Measurements from ENCODE around the gene ROCK1. TPM values are rescaled to one million over a fixed set of nuclear protein-coding genes. Genes with fewer than 3 reads are reported as not detected.

The ROCK1 gene
- total RNA-seq, 4 donors from 2014 or later = 77.2 to 110 (median 106) TPM

GRCh38 chr18:21123290-21123926 is 11.8 kb upstream of the ROCK1 start:
- DNase-seq (ENCODE audit: extremely low spot score) = no peak
- Histone ChIP-seq H3K4me3 (no peak overlapping the region), H3K4me1 (peaks cover 0 to under 1% (median 0%) of the 10 kb centered on the region in 4 donors), H3K36me3 (no peaks in the 10 kb centered on the region), H3K27me3 (no peaks in the 10 kb centered on the region), H3K27ac (replicated peaks in 1 of 4) (no peak overlapping the region), H3K9me3 (no peaks in the 10 kb centered on the region)
- intact Hi-C loops (cut with DNase I) = no loop called here
- 73% methylated on average over 5 of the region's 5 CpGs for WGBS
- TF ChIP-seq EP300 (IDR thresholded peaks at IDR 0.05) (no peak), POLR2AphosphoS5 (IDR thresholded peaks at IDR 0.05) (no peak), POLR2A (IDR thresholded peaks at IDR 0.05; ENCODE audit: low read depth) (no peak)
- TF ChIP-seq, protein P1, sequence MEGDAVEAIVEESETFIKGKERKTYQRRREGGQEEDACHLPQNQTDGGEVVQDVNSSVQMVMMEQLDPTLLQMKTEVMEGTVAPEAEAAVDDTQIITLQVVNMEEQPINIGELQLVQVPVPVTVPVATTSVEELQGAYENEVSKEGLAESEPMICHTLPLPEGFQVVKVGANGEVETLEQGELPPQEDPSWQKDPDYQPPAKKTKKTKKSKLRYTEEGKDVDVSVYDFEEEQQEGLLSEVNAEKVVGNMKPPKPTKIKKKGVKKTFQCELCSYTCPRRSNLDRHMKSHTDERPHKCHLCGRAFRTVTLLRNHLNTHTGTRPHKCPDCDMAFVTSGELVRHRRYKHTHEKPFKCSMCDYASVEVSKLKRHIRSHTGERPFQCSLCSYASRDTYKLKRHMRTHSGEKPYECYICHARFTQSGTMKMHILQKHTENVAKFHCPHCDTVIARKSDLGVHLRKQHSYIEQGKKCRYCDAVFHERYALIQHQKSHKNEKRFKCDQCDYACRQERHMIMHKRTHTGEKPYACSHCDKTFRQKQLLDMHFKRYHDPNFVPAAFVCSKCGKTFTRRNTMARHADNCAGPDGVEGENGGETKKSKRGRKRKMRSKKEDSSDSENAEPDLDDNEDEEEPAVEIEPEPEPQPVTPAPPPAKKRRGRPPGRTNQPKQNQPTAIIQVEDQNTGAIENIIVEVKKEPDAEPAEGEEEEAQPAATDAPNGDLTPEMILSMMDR (IDR thresholded peaks at IDR 0.05) = no peak

- H3K4me3 ChIP-seq = no peak overlapping the region
- no peaks in the 10 kb centered on the region for H3K36me3 ChIP-seq
- TF ChIP-seq EP300 (IDR thresholded peaks at IDR 0.05) = no peak
- TF ChIP-seq POLR2A (IDR thresholded peaks at IDR 0.05; ENCODE audit: low read depth) = no peak
- TF ChIP-seq, protein P1 (IDR thresholded peaks at IDR 0.05) = no peak
- TF ChIP-seq POLR2AphosphoS5 (IDR thresholded peaks at IDR 0.05) = no peak
- intact Hi-C loops (cut with DNase I) = loop anchor here (10.0 kb wide), 1 partner anchor 114 kb away; no protein-coding TSS in a partner anchor
- no peaks in the 10 kb centered on the region for H3K27me3 ChIP-seq
- H3K27ac ChIP-seq (replicated peaks in 1 of 4) = no peak overlapping the region
- DNase-seq (ENCODE audit: extremely low spot score) = no peak
- no peaks in the 10 kb centered on the region for H3K9me3 ChIP-seq
- H3K4me1 ChIP-seq = peaks cover 0 to 16% (median 12%) of the 10 kb centered on the region in 4 donors
Observed at GRCh38 chr18:21118806-21119205, 7.2 kb upstream of the ROCK1 start.

- WGBS = 50% methylated on average over 5 of the region's 5 CpGs
- Histone ChIP-seq H3K9me3 (no peaks in the 10 kb centered on the region), H3K36me3 (no peaks in the 10 kb centered on the region), H3K27me3 (no peaks in the 10 kb centered on the region), H3K4me3 (peak overlapping the region in 1 of 4 donors; percentile 1), H3K4me1 (peaks cover 0 to 27% (median 16%) of the 10 kb centered on the region in 4 donors), H3K27ac (replicated peaks in 1 of 4) (peak overlapping the region; percentile 28 to 72 (median 54))
- intact Hi-C loops (cut with DNase I) = loop anchor here (10.0 kb wide), 1 partner anchor 113 kb away; no protein-coding TSS in a partner anchor
- no peak for DNase-seq (ENCODE audit: extremely low spot score)
- TF ChIP-seq, protein P1 (IDR thresholded peaks at IDR 0.05) = no peak
- peak in 1 of 2 donors; percentile 14 for TF ChIP-seq POLR2AphosphoS5 (IDR thresholded peaks at IDR 0.05)
Observed at GRCh38 chr18:21117409-21118131, 6.0 kb upstream of the ROCK1 start.

- no peak overlapping the region for H3K4me3 ChIP-seq
- peaks cover 0 to 28% (median 16%) of the 10 kb centered on the region in 4 donors for H3K4me1 ChIP-seq
- H3K9me3 ChIP-seq = no peaks in the 10 kb centered on the region
- peak overlapping the region in 2 of 4 donors; percentile 1 to 72 for H3K27ac ChIP-seq (replicated peaks in 1 of 4)
- intact Hi-C loops (cut with DNase I) = loop anchor here (10.0 kb wide), 1 partner anchor 111 kb away; no protein-coding TSS in a partner anchor
- 90% methylated on average over 7 of the region's 7 CpGs for WGBS
- DNase-seq (ENCODE audit: extremely low spot score) = no peak
- H3K36me3 ChIP-seq = no peaks in the 10 kb centered on the region
- no peaks in the 10 kb centered on the region for H3K27me3 ChIP-seq
- TF ChIP-seq POLR2A (IDR thresholded peaks at IDR 0.05; ENCODE audit: low read depth) = no peak
- TF ChIP-seq, protein P1 (IDR thresholded peaks at IDR 0.05) = no peak
- no peak for TF ChIP-seq POLR2AphosphoS5 (IDR thresholded peaks at IDR 0.05)
- TF ChIP-seq EP300 (IDR thresholded peaks at IDR 0.05) = no peak
Observed at GRCh38 chr18:21115519-21116411, 4.2 kb upstream of the ROCK1 start.
